NCI-H146 treated with DMSO at 0.1 percent for 48 hours (cell line): ENCODE results near the gene MEIKIN.

Experiments
- DNase-seq: peaks from one replicate; lab custom pipeline; 2025; ENCODE audit not compliant: unreplicated experiment; lab: John Stamatoyannopoulos, UW

MEIKIN gene, protein sequence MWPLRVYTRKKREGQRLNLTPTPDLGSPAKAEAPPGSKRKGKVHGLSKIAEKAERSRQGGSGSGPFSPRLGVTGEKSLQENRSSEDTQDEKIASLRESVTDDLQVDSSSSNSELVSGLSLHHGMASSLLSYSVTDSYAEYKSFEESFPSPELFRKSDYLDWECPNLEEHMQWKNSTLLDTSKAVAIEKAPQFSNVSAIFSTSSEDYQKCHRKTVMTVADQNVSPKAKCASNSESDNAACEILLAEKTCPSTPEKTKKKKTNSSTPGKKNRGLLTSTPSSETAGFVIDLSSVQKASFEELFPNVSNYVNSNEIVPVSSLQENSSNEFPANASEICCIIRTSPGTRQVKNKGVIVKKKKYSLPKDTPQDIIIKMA

DNA sequence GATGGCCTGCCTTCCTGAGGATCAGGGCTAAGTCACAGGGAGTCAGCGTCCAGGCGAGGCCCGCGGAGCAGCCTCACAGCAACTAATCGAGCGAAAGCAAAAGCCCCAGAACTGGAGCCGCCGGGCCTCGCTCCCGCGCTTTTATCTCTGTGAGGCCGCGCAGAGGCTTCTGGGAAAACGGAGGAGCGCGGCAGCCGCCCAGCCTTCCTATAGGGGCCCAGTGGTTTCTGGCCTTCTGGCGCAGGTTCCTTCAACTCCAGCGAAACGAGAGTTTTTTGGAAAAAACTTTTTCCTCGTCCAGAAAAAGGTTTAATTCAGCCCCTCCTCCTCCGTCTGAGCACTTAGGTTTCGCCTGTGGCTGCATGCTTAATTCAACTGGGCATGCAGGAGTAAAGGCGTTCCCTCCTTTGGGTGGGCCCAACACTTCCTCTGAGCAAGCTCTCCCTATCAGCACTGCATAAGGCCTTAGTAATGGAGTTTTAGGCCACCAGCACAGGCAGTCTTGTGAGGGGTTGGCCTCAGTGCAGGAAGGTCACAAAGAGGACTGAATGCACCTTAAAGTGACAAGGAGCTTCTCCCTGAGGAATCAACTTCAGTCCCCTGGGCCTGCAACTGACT lies at the start of gene MEIKIN:
TSS of gene MEIKIN (minus strand) at position 113 of the 618 bp plus-strand sequence. CDS start 158 bp downstream, outside the sequence.
- DNase-seq = no peak

DNA sequence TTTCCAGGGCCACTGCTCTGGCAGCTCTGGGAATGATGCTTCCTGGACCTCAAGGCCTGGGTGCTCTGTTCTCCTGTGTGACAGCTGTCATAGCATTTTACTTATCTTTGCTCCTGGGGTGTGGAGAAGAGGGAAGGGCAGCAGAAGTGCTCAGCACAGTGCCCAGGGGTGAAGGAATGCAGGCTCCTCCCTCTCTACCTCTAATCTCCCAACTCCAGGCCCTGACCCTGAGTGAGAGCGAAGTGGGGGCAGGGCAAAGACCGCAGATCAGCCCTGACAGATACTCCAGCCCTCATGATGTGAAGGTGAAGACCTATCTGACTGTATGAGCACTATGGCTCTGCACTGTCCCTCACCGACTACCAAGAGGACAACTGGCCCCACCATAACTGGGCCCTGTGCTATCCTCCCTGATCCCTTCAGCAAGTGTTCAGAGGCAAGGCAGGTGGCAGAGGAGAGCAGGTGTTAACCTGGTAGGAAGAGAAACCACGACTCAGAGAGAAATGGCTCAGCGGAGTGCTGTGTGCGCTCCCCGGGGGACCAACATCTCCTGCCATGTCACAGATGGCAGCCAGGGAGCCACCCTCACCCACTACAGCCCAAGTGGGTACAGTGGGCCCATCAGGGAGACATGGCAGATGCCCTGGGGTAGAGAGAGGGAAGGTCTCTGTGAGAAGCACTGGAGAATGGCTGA lies 49.2 kb upstream of the MEIKIN start:
- DNase-seq = no peak

DNA sequence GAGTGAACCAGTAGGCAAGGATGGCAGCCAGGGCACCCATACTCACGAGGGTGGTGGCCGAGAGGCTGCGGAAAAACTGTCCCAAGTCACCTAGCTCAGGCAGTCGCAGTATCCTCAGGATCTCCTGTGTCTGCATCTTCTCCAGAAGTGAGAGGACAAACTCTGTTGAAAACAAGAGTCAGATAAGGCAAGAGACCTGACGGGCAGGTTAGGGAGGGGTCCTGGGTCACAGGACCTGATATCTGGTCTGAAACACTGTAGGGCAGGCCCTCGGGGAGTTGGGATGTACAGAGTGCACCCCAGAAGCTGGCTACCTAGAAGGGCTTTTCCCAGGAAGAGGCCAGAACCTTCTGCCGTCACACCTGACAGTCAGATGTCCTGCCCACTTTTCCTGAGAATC lies 48.6 kb upstream of the MEIKIN start:
- DNase-seq = no peak

DNA sequence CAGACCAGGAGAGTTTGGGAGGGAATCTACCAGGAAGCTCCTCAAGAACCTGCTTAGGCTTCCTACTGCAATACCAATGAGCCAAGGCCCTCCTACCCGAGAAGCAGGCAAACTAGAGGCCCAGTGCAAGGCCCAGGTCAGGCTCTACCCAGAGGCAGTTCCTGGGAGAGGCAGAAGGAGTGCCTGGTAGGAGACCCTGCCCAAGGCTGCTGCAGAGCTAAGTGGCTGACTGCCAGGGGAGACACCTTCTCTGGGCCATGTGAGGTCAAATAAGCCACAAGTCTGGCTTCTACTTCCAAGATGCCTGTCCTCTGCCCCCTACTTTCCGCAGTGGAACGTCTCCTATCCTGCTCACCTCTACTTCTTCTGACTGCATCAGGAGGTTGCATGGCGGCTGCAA lies 48.2 kb upstream of the MEIKIN start:
- no peak for DNase-seq

DNA sequence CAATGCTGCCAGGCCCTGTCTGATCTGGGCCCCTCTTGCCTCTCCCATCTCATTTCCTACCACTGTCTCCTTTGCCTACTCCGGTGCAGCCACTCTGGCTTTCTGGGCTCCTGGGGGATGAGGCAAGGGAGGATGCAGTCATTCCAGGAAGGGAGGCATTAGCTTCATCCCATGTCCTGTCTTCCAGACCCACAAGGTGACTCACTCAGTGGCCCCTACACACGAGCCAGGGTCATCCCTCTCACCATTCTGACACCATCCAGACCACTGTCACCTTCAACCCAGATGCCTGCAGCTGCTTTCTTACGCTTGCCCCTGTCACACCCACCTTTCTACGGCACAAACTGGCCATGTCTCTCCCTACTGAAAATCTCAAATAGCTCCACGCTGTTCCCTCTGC lies 46.9 kb upstream of the MEIKIN start:
- DNase-seq = no peak

DNA sequence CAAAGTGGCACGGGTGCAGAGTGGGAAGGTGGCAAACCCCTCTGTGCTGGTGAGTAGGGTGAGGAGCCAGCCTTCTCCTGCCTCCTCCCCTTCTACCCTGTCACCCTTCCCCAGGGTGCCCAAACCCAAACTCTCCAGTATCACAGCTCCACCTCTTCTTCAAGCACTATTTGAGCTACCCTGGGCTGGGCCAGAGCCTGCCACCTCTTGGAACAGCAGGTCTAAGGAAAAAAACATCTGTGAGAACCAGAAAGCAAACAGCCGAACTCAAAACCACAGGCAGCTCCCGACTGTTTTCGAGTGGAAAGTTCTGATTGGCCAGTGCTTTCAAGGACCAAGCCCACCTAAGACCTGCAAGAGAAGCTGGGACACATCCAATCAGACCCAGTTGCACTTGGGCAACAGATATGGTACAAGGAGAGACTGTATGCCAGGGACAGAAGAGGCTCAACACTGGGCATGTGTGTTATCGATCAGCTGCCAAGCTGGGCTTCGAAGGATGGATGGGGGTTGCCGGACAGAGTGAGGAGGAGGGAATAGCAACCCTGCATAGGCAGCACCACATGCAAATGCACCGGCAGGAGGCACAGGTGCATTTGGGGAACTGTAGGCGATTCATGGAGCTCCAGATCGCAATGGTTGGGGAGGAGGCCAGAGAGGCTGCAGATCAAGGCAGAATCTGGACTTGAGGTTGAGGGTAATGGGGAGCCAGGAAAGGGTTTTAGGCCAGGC lies 46.3 kb upstream of the MEIKIN start:
- DNase-seq = no peak

DNA sequence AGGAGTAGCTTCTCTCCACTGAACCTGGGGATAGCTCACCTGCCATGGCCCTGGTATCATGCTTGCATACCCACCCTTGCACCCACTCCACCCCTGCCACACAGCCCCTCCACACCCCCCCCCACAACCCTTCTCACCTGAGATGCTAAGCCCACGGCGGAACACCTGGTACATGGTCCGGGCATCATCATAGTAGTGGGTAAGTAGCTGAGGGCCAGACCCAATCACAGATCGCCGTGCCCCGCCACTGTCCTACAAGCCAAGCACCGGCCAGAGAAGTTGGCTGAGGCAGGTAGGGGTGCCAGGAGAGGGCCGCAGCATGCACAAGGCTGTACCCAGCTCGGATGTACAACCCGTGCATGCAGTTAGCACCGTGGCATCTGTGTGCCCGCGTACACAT lies 45.3 kb upstream of the MEIKIN start:
- no peak for DNase-seq

DNA sequence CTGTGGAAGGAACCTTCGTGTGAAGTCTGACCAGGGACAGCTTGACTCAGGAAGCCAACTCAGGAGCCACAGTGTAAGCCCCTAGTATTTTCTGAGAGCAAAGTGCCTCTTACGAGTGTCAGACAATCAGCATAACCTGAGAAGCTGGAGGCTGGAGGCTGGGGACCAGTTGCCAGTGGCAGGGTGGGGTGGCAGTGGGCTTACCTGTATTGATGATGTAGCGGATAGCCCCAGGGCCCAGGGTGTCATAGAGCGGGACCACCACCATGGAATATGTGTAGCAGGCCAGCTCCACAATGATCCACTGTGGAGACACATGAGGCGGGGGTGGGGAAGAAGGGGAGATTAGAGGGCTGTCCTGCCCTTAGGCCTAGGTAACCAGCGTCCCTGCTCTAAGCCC lies 43.1 kb upstream of the MEIKIN start:
- no peak for DNase-seq

DNA sequence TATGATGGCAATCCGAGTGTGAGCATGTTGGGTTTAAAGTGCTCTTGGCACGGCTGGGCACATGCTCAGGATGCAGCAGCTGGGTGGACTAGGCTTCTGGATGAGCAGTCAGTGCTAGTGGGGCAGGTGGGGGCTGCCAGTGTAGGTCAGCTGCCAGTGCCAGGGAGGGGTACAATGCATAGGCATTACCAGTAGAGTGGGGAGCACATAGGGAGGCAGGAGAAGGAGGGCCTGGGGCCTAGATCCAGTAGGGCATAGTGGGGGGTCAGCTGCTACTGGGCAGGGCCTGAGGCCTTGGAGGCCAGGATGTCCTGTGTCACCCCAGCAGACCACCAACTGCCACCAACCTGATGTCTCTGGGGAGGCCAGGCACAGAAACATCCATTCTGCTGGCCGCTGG lies 41.8 kb upstream of the MEIKIN start:
- no peak for DNase-seq

DNA sequence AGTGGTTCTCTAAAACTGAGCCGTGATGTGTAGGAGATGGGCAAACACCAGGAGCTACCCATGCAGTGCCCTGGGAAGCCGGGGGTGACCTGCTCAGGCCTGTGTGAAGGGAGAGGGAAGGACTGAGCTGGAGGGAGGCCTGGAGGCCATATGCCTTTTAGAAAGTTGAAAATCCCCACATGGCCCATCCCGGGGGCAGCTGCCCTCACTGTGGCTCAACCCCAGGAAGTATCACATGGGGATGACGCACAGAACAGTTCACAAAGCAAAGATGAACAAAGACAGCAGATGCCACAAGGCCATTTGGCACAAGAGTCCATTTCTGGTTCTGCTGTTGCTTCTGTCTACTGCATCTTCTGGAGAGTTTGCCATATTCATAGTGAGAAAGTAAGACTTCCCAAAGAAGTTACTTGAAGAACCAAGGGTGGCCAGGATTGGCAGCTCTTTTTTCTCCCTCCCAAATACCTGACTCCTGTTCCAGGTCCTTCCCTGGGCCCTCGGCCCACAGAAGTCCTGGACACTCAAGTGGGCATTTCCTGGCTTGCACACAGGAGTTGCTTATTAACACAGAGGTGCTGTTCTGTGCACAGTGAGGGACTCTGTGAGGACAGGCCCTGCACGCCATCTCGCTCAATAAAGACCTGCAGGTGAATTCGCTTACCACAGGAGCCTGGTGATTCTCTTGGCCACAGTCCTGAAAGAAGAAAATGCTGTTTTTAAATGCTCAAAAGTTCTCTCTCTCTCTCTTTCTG lies 40.9 kb upstream of the MEIKIN start:
- DNase-seq = no peak

DNA sequence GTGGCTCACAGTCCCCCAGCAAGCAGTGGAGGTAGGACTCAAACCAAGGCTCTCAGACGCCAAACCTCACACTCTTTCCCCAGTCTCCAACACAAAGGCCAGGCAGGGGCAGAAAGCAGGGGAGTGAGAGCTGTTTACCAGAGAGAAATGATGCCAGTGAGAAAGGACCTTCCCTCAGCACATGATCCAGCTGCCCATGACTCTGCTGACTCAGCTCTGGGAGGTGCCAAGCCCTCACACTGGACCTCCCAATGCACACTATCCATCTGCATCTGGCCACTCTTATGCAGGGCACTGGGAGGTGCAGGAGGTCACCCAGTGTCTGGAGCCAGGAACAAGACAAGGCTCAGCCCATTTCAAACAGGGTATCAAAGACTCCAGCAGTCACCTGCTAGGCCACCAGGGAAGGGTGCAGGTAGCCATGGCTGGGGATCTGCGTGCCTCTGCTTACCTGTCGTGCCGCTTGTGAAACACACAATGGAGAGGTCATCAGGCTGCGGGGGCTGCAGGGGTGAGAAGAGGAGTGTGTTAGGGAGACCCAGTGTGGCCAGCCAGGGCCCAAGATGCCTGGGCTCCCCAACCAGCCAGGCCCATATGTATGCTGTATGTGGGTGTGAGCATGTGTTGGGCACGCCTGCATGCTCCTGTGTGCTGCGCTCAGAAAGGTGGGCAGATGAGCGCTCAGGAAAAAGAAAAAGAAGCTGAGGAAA lies 39.6 kb upstream of the MEIKIN start:
- no peak for DNase-seq

DNA sequence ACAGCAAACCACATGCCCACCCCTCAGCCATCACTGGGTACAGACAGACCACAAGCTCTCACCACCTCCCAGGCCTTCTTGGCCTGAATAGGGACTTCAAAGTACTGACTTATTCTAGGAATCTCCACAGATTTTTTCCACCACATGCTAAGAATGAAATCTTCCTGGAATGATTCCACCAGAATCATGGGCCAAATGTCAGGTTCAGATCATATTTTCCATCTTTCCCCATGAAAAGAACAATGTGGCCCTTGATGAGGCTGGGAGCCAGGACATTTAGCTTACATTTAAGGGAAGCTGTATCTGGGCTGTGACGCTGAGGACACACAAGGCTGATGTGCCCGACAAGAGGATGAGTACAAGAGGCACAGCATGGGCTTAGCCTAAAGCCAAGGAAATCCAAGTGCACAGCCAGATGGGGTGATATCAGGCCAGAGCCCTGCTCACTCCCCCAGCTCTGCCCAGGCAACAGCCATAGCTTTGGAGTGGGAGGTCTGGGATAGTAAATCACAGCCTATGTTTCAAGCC lies 37.8 kb upstream of the MEIKIN start:
- DNase-seq = no peak

DNA sequence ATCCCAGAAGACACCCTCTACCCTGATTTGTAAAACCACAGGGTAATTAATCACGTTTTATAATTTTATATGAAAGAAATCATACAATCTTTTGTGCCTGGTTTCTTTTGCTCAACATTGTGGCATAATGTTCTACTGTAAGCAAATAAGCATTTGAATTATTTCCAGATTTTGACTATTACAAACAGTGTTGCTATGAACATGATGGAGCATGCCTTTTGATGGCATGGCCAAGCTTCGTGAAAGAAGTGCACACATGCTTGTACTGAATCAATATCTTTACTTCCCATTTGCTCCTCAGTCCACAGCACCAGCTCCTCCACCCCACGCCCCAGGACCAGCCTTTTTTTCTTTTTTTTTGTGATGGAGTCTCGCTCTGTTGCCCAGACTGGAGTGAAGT lies 36.1 kb upstream of the MEIKIN start:
- DNase-seq = no peak

DNA sequence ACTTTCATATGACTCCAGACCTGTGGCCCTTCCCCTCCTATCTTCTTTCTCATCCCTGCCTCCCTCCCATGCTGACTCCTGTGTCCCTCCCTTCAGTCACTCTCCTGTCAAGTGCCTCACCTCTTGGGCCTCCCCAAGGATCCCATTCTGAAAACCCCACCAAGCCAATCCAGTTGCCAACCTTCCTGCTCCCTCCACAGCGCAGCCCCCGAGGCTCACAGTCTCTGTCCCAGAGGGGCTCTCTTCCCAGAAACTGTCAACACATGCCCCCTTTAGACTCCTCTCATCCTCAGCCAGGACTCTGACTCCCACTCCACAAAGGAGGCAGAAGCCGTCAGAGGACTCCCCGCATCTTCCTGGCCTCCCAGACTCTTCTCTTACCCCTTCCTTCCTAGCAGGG lies 35.2 kb upstream of the MEIKIN start:
- DNase-seq = no peak

DNA sequence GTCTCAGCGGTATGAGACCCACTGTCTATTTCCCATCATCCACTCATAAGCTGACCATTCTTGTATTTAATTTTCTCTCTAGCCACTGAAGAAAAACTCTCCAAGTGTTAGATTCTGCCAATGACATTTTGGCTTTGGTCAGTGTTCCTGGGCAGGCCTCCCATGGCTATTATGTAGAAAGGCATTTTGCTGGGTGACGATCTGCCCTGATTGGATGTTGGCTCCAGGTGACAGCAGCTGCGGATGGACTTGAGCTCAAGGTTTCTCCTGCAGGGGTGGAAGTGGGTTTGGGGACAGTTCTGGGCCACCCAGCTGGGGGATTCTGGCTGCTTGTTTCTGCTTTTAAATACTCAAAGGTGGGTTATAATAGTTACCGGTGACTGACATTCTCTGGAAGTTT lies 34.4 kb upstream of the MEIKIN start:
- no peak for DNase-seq

DNA sequence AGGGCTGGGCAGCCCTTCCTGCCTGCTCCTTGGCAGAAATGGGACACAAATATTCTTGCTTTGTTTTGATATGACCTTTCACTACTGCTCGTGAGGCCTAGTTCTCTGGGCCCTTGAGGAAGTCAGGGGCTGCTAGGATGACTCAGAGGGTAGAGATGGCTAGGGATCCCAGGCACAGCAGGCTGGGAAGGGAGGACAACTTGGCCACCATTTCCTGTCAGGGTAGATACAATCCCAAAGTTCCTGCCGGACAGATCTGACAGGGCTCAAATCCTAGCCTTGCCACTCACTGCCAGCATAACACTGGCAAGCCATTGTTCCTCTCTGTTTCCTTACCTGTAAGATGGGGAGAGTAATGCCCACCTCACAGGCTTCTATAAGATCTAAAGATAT lies 31.7 kb upstream of the MEIKIN start:
- DNase-seq = no peak

DNA sequence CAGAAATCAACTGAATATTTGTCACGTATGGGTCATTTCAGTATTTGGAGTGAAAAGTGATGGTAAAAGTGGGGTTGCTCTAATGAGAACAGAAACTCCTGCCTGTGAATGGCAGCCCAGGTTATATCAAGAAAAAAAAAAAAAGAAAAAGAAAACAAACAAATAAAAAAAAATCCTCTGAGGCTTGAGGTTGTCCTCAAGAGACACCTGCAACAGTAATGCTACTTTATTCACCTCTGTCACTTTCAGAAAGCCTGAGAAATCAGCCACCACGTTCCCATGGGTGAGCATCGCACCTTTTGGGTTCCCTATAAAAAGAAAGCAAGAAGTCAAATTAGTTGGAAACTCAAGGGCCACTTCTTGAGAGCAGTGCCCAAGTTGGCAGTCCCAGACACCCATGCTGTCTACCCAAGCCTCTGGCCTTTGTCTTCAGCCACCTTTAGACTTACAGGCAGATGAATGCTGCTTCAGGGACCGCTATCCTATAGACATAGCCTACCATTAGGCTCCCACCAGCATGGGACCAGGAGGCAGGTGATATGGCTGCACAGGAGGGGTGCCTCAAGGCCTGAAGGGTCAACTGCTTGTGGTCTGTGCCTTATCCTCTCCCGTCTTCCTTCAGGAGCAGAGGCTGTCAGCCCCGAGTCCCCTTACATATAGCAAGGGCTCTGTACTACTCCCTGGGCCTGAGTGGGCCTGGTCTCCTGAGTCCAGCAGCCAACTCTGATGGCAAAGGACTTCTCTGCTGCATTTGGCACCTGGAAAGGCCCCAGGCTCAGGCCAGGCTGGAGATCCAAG lies 31.1 kb upstream of the MEIKIN start:
- no peak for DNase-seq

DNA sequence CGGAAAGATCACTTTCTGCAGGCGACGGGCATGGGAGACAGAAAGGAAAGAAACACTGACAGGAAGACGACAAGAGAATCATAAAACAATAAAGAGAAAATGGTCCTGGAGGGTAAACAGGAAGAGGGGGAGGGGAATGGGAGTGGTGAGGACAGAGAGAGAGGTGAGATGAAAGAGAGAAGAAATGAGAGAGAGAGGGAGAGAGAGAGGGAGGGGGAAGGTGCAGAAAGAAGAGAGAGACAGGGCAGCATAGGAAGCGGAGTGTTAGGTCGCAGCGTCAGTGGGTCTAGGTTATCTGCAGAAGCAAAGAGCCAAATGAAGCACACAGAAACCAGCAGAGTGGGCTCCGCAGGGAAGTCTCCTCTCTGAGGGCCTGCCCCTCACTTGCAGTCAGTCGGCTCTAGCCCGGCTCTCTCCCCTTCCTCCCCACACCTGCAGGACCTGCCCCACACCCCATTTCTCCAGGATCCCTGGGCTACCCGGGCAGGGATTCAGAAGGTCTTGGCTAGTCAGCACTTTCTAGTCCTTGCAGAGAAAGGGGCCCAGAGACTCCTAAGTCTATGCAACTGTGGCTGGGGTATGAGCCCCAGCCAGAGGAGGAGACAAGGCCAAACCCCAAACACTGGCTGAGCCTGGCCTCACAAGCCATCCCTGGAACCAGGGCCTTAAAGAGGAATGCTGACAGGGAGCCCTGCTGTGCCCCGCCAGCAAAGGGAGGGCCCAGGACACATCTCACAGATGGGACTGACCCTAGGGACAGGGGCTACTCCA lies 29.7 kb upstream of the MEIKIN start:
- no peak for DNase-seq

DNA sequence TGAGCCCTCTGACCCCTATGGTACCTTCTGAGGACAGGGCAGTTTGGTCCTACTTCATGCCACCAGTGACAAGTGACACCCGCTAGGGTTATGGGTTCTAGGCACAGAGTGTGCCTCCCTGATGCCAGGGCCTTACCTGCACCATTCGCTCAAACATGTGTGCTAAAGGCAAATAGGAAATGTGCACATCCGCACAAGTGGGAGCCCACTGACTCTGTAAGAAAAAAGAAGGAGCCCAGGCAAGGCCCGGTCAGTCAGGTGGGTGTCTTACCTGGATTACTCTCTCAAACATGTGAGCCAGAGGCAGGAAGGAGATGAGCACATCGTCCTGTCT lies 29.1 kb upstream of the MEIKIN start:
- DNase-seq = no peak
